ENCODE data around the gene CAB39.

Gene CAB39

DNA sequence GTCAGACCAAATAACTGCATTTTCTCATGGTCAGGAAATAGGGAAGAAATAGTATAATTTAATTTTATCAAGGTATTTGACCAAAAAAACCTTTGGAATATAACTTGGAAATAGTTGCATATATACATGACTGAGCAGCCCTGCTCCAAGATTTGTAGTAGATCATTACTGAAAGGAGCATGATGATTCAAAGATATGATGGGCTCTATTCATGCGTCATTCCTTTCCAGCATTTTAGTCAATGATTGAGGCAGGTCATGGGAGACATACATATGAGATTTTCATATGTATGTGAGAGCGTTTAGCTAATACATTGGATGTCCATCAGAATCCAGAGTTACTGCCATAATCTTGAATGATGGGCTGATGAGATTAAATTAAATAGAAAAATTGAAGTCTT lies 74.5 kb downstream of the CAB39 start:
- no peak for DNase-seq (ENCODE audit: low read depth)
- TF ChIP-seq, protein P1, sequence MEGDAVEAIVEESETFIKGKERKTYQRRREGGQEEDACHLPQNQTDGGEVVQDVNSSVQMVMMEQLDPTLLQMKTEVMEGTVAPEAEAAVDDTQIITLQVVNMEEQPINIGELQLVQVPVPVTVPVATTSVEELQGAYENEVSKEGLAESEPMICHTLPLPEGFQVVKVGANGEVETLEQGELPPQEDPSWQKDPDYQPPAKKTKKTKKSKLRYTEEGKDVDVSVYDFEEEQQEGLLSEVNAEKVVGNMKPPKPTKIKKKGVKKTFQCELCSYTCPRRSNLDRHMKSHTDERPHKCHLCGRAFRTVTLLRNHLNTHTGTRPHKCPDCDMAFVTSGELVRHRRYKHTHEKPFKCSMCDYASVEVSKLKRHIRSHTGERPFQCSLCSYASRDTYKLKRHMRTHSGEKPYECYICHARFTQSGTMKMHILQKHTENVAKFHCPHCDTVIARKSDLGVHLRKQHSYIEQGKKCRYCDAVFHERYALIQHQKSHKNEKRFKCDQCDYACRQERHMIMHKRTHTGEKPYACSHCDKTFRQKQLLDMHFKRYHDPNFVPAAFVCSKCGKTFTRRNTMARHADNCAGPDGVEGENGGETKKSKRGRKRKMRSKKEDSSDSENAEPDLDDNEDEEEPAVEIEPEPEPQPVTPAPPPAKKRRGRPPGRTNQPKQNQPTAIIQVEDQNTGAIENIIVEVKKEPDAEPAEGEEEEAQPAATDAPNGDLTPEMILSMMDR (IDR thresholded peaks at IDR 0.05; ENCODE audit: low read depth, low read length, missing control alignments), result no peak
- H3K4me3 ChIP-seq (ENCODE audit: low read depth, low read length), result no peak overlapping the region

DNA sequence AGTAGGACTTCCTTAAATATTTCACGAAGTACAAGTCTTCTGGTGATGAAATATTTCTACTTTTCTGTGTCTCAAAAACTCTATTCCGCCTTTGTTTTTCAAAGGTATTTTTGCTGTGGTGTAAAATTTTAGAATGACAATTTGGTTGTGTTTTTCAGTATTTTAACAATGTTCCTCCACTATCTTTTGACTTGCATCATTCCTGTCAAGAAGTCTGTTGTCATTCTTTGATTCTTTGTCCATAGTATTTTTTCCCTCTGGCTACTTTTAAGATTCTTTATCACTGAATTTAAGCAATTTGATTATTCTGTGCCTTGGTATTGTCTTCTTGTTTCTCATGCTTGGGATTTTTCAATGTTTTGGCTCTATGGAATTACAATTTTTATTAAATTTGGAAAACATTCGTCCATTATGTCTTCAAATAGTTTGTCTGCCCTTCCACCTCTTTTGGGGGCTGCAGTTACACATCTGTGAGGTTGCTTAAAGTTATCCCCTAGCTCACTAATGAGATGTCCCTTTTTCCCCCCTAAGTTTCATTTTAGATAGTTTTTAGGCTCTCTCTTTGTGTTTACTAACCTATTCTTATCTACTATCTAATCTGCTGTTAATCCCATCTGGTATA lies 76.0 kb downstream of the CAB39 start:
- no peak for DNase-seq (ENCODE audit: low read depth)
- no peak overlapping the region for H3K4me3 ChIP-seq (ENCODE audit: low read depth, low read length)
- TF ChIP-seq, protein P1 (IDR thresholded peaks at IDR 0.05; ENCODE audit: low read depth, low read length, missing control alignments), result no peak

DNA sequence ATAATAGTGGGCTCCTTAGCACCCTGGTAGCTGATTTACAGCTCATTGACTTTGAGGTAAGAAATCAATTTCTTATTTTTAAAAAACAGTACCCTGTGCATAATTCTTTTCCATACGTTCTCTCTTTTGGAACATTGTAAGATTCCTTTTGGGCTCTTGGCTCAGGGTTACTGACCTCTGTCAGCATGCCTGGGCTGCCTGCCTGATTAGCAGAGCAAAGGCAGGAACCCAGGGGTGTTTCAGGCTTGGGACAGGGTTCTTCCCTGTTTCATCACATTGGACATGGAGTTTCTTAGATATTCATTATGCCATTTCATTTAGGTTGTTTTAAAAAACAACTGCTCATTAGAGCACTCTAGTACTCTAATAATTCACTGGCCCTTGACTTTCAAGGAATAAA lies 78.3 kb downstream of the CAB39 start:
- TF ChIP-seq, protein P1 (IDR thresholded peaks at IDR 0.05; ENCODE audit: low read depth, low read length, missing control alignments), result no peak
- DNase-seq (ENCODE audit: low read depth), result no peak
- H3K4me3 ChIP-seq (ENCODE audit: low read depth, low read length), result no peak overlapping the region

DNA sequence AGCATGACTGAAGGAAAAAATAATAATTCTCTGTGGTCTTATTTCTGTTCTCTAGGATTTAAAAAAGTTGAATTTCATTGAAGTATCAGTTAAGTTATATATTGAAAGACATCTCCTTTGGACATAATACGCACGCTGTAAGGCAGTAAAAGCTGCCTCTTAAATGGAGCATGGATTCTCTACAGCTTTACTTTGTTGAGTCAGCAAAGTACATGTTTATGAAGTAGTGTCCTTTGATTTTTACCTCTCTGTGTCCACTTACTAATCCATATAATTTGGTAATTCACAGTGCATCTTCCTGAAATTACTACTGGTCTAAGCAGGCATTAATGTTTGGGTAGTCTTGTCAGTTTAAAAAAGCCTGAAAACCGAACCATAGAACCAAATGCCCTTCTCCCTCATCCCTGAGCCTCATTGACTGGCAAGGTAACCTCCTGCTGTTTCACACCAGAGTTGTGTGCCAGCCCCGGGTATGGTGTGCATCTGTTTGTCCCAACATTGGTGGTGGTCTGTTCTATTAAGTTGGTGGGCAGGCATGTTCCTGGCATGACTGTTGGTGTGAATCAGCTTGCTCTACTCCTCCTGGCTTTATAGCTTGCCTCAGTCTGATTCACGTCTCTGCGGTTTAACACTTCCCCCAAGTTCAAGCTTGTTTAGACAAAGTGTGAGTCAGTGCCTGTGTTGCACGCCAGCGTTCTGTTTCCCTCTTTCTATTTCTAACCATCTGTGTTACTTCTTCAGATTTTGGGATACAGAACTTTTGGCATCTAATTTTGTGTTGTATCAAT lies 81.1 kb downstream of the CAB39 start:
- DNase-seq (ENCODE audit: low read depth), result no peak
- TF ChIP-seq, protein P1 (IDR thresholded peaks at IDR 0.05; ENCODE audit: low read depth, low read length, missing control alignments), result no peak
- no peak overlapping the region for H3K4me3 ChIP-seq (ENCODE audit: low read depth, low read length)

DNA sequence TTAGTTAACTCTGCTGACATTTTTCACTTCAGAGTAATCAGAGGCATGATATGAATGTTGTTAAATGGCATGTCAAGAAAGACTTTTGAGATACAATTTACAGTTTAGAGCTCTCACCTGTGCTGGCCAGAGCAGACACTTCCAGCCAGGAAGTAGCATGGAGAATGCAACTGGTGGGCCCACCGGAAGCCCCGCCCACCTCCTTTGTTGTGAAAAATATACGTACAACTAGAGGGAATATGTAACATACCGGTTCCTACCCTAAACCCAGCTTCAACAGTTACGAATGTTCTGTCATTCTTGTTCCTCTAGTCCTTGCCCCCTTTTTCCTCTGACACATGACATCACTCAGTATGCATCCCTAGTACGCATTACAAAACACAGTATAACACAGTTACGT lies 81.9 kb downstream of the CAB39 start:
- no peak overlapping the region for H3K4me3 ChIP-seq (ENCODE audit: low read depth, low read length)
- TF ChIP-seq, protein P1 (IDR thresholded peaks at IDR 0.05; ENCODE audit: low read depth, low read length, missing control alignments), result no peak
- DNase-seq (ENCODE audit: low read depth), result no peak

DNA sequence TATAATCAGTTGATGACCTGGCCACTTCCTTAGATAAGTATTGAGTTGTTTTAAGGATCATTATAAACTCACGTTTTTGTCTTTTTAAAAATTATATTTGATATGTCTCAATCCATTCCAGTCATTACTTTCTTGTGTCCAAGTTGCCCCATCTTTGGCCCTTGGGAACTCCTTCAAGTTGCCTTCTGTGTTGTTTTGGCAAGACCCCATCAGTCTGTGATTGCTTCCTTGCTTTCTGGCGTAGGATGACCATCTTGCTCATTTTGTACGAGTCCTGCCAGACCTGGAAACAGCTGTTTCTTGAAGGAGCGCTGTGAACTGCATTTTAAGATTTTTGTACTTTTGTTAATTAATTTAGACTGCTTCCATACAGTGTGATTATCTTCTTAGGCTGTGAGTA lies 83.2 kb downstream of the CAB39 start:
- H3K4me3 ChIP-seq (ENCODE audit: low read depth, low read length), result no peak overlapping the region
- no peak for DNase-seq (ENCODE audit: low read depth)
- TF ChIP-seq, protein P1 (IDR thresholded peaks at IDR 0.05; ENCODE audit: low read depth, low read length, missing control alignments), result no peak

All from GM12864 (cell line).